Ascending aorta (tissue), 2 donors: ENCODE measurements around the gene ANKRD44. TPM values are rescaled to one million over a fixed set of nuclear protein-coding genes. Genes with fewer than 3 reads are reported as not detected.

ENCODE experiments used
- DNase-seq, 2 donors: peaks; one replicate each; pipeline ENCODE4 v3.0.0-alpha.2; 2019; ENCODE audit warnings: low spot score in 2 of 2
- H3K27ac ChIP-seq, 2 donors: fragments of 200-600 bp; sonication (generic); one replicate each; pipeline ENCODE4 v1.5.1; 2016 to 2017; ENCODE audit warnings: mild to moderate bottlenecking in 1 of 2
- H3K27me3 ChIP-seq: fragments of 200-600 bp; sonication (generic); one replicate; pipeline ENCODE4 v1.5.1; 2017
- H3K36me3 ChIP-seq, 2 donors: fragments of 200-600 bp; sonication (generic); one replicate each; pipeline ENCODE4 v1.5.1; 2016
- H3K4me1 ChIP-seq, 2 donors: fragments of 200-600 bp; sonication (generic); one replicate each; pipeline ENCODE4 v1.5.1; 2016 to 2017; ENCODE audit warnings: mild to moderate bottlenecking in 1 of 2
- H3K4me3 ChIP-seq, 2 donors: fragments of 200-600 bp; sonication (generic); one replicate each; pipeline ENCODE4 v1.5.1; 2016 to 2017; ENCODE audit warnings: mild to moderate bottlenecking in 1 of 2
- H3K9me3 ChIP-seq, 2 donors: fragments of 200-600 bp; sonication (generic); one replicate each; pipeline ENCODE4 v1.5.1; 2016
- CTCF ChIP-seq, 3 experiments: fragments of 200-600 bp in 2 of 3; fragments of 450-650 bp in 1 of 3; sonication (generic) in 2 of 3; IDR thresholded peaks; one replicate each; pipeline ENCODE4 v1.5.1; 2016 to 2019; ENCODE audit warnings: antibody characterized with exemption in 3 of 3, mild to moderate bottlenecking in 1 of 3, moderate library complexity in 1 of 3
- intact Hi-C: fragments of 100-400 bp; cut with DNase I; formaldehyde crosslinking; loops from one replicate; pipeline ENCODE4 v1.15.1; 2023
- total RNA-seq: library from RNA; depleted of rRNA; stranded (reverse); fragments of >200 nt; gene quantifications from one replicate; pipeline ENCODE4 v1.1.0, GENCODE V29; 2016

The ANKRD44 gene
- total RNA-seq, 1 donor from 2014 or later, result 66.3 TPM

GRCh38 chr2:196987649-196988364 lies 322.8 kb downstream of the ANKRD44 start:
- intact Hi-C loops, result loop anchor here (5.0 kb wide), 1 partner anchor 61 kb away; the partner anchor contains the start of gene PGAP1
- H3K27ac ChIP-seq, result peak overlapping the region; percentile 72 to 77

GRCh38 chr2:196987298-196987648 lies 323.3 kb downstream of the ANKRD44 start:
- Histone ChIP-seq H3K4me3 (no peak overlapping the region), H3K9me3 (no peaks in the 10 kb centered on the region), H3K27me3 (no peaks in the 10 kb centered on the region), H3K4me1 (peaks cover 0 to 3% of the 10 kb centered on the region in 2 donors), H3K36me3 (peaks cover 0 to 5% of the 10 kb centered on the region in 2 donors), H3K27ac (peak overlapping the region; percentile 72 to 77)
- no peak for DNase-seq
- intact Hi-C loops, result loop anchor here (5.0 kb wide), 1 partner anchor 60 kb away; the partner anchor contains the start of gene PGAP1
- TF ChIP-seq CTCF (IDR thresholded peaks at IDR 0.05), result no peak

More at GRCh38 chr2:196987649-196988364, 322.8 kb downstream of the ANKRD44 start:
- DNase-seq, result peak in 1 of 2 donors; percentile 69
- no peak for TF ChIP-seq CTCF (IDR thresholded peaks at IDR 0.05)
- Histone ChIP-seq H3K36me3 (peaks cover under 1 to 5% of the 10 kb centered on the region in 2 donors), H3K4me1 (peaks cover 0 to 3% of the 10 kb centered on the region in 2 donors), H3K4me3 (no peak overlapping the region), H3K27me3 (no peaks in the 10 kb centered on the region), H3K9me3 (no peaks in the 10 kb centered on the region)

DNA sequence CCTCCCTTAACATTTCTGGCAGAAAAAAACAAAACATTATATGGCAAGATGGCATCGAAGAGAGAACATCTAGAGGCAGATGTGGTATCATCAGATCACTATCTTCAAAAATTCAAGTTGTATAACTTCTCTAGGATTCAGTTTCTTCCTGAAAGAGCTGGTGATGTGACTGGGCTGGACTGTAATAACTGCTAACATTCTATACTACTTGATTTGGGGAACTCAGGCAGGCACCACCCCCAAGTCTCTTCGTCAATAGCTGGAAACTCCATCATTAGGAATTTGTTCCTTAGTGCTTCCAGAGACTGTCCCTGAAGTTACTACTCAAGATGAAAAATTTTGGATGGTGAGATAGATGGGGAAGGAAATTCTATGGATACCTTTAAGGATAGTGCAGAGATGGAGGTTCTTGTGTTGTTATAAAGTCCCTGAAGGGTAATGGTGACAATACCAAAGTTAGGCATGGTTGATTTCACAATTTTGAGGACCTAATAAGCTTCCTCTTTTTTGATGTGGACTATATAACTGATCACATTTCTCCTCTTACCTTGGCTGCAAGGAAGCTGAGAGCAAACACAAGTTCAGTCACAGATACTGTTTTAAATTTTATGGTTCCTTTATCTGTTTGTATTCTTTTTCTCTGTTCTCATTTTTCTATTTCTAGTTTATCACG lies 324.9 kb downstream of the ANKRD44 start:
- DNase-seq, result no peak
- Histone ChIP-seq H3K36me3 (peaks cover 0 to 4% of the 10 kb centered on the region in 2 donors), H3K4me3 (no peak overlapping the region), H3K27ac (no peak overlapping the region), H3K9me3 (no peaks in the 10 kb centered on the region), H3K27me3 (no peaks in the 10 kb centered on the region), H3K4me1 (peaks cover 0 to 3% of the 10 kb centered on the region in 2 donors)
- TF ChIP-seq CTCF (IDR thresholded peaks at IDR 0.05), result no peak
- intact Hi-C loops, result loop anchor here (5.0 kb wide), 1 partner anchor 58 kb away; the partner anchor contains the start of gene PGAP1

GRCh38 chr2:196984903-196985302 lies 325.7 kb downstream of the ANKRD44 start:
- Histone ChIP-seq H3K9me3 (no peaks in the 10 kb centered on the region), H3K4me1 (peaks cover 0 to 3% of the 10 kb centered on the region in 2 donors), H3K36me3 (no peaks in the 10 kb centered on the region), H3K27me3 (no peaks in the 10 kb centered on the region), H3K27ac (no peak overlapping the region), H3K4me3 (no peak overlapping the region)
- intact Hi-C loops, result loop anchor here (5.0 kb wide), 1 partner anchor 58 kb away; the partner anchor contains the start of gene PGAP1
- no peak for TF ChIP-seq CTCF (IDR thresholded peaks at IDR 0.05)
- DNase-seq, result no peak

DNA sequence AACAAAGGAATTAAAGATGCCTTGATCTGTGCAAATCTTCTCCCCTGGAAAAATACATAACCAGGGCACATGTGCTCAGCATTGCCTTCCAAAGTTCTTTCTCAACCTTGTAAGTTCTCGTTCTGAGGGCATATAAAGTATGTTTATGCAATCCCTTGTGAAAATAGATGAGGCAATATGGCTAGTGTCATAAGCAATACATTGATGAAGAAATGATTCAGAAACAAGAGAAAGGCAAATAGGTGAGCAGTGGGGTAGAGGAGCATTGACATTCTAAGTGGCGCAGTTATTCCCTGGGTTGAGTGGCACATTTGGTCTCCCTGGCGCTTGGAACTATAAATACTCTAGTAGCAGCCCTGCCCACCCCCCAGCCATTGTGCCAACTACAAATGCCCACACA lies 326.6 kb downstream of the ANKRD44 start:
- no peak for DNase-seq
- H3K27me3 ChIP-seq, result no peaks in the 10 kb centered on the region
- intact Hi-C loops, result no loop called here
- no peaks in the 10 kb centered on the region for H3K36me3 ChIP-seq
- H3K27ac ChIP-seq, result no peak overlapping the region
- H3K4me1 ChIP-seq, result peaks cover 0 to 3% of the 10 kb centered on the region in 2 donors
- TF ChIP-seq CTCF (IDR thresholded peaks at IDR 0.05), result no peak
- no peaks in the 10 kb centered on the region for H3K9me3 ChIP-seq
- H3K4me3 ChIP-seq, result no peak overlapping the region
